IPS DF 4.7 (cell line): Measurements from ENCODE around the gene ROR2.

Source experiments
- DNase-seq: peaks from one replicate; pipeline ENCODE4 v3.0.0-alpha.2; 2013; ENCODE audit warnings: low spot score; ENCODE audit errors: extremely low read depth

ROR2 gene

GRCh38 chr9:91693226-91693625 lies 256.8 kb downstream of the ROR2 start:
- DNase-seq = no peak

GRCh38 chr9:91690540-91691249 lies 259.3 kb downstream of the ROR2 start:
- DNase-seq = no peak

- DNase-seq = no peak
Measured at GRCh38 chr9:91689006-91689405, 261.0 kb downstream of the ROR2 start.

GRCh38 chr9:91683269-91683668 lies 266.8 kb downstream of the ROR2 start:
- no peak for DNase-seq

- no peak for DNase-seq
Measured at GRCh38 chr9:91682806-91683205, 267.2 kb downstream of the ROR2 start.

GRCh38 chr9:91681461-91682305 lies 268.3 kb downstream of the ROR2 start:
- DNase-seq = no peak

- no peak for DNase-seq
Measured at GRCh38 chr9:91680998-91681397, 269.0 kb downstream of the ROR2 start.

GRCh38 chr9:91680106-91680505 lies 269.9 kb downstream of the ROR2 start:
- no peak for DNase-seq

- no peak for DNase-seq
Measured at GRCh38 chr9:91678807-91679580, 271.0 kb downstream of the ROR2 start.

GRCh38 chr9:91677822-91678436 lies 272.1 kb downstream of the ROR2 start:
- no peak for DNase-seq

GRCh38 chr9:91677331-91677730 lies 272.7 kb downstream of the ROR2 start:
- DNase-seq = no peak

GRCh38 chr9:91676046-91676445 lies 274.0 kb downstream of the ROR2 start:
- no peak for DNase-seq

GRCh38 chr9:91664663-91665062 lies 285.4 kb downstream of the ROR2 start:
- DNase-seq = no peak

GRCh38 chr9:91663858-91664257 lies 286.2 kb downstream of the ROR2 start:
- DNase-seq = no peak

GRCh38 chr9:91661451-91661850 lies 288.6 kb downstream of the ROR2 start:
- no peak for DNase-seq

GRCh38 chr9:91660521-91660920 lies 289.5 kb downstream of the ROR2 start:
- no peak for DNase-seq

- DNase-seq = no peak
Measured at GRCh38 chr9:91659529-91660495, 290.2 kb downstream of the ROR2 start.

- DNase-seq = no peak
Measured at GRCh38 chr9:91658513-91659105, 291.4 kb downstream of the ROR2 start.

- DNase-seq = no peak
Measured at GRCh38 chr9:91657501-91657900, 292.5 kb downstream of the ROR2 start.

- DNase-seq = no peak
Measured at GRCh38 chr9:91655658-91656057, 294.4 kb downstream of the ROR2 start.
